Measurements from ENCODE around the gene PLAAT3.

DNA sequence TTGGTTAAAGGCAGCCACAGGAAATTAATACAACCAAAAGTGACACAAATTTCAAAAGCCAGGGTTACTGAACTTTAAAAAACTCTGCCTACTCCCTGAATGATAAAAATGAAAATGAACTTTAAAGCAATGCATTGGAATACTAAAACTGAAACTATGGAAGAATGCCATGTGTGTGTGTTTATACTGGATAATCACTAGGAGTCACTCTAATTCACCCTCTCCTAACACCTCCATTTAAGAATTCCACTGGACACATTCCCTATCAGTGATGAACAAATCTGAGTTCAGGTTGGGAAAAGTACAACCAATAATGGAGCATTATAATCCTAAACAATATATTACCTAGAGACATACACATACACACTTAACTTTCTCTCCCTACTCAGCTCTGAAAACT, 27.5 kb upstream of the PLAAT3 start:
- TF ChIP-seq, protein P1, sequence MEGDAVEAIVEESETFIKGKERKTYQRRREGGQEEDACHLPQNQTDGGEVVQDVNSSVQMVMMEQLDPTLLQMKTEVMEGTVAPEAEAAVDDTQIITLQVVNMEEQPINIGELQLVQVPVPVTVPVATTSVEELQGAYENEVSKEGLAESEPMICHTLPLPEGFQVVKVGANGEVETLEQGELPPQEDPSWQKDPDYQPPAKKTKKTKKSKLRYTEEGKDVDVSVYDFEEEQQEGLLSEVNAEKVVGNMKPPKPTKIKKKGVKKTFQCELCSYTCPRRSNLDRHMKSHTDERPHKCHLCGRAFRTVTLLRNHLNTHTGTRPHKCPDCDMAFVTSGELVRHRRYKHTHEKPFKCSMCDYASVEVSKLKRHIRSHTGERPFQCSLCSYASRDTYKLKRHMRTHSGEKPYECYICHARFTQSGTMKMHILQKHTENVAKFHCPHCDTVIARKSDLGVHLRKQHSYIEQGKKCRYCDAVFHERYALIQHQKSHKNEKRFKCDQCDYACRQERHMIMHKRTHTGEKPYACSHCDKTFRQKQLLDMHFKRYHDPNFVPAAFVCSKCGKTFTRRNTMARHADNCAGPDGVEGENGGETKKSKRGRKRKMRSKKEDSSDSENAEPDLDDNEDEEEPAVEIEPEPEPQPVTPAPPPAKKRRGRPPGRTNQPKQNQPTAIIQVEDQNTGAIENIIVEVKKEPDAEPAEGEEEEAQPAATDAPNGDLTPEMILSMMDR (IDR thresholded peaks at IDR 0.05; ENCODE audit: insufficient read depth, low read depth, low read length) = no peak
- no peak for TF ChIP-seq EZH2 (IDR thresholded peaks at IDR 0.05; ENCODE audit: insufficient read depth, low read length)
